Endothelial cell of umbilical vein (primary cell): ENCODE measurements around the gene ANK2. TPM values are rescaled to one million over a fixed set of nuclear protein-coding genes. Genes with fewer than 3 reads are reported as not detected.

ENCODE experiments used
- BruUV-seq: library from RNA; stranded (reverse); fragments of 400-500 nt; replicated peaks from 2 replicates; lab custom pipeline; 2021; lab: Mats Ljungman, UMichigan
- CTCF ChIA-PET: fragments of 300-600, 350-600 bp; sonication (Branson Sonifier 250); formaldehyde crosslinking; loops from one replicate; lab custom pipeline; 2021; ENCODE audit warnings: antibody characterized with exemption, inconsistent platforms; lab: Charles Lee
- POLR2A ChIA-PET: fragments of 300-600, 350-600 bp; sonication (Branson Sonifier 250); formaldehyde crosslinking; loops from one replicate; lab custom pipeline; 2021; ENCODE audit warnings: antibody characterized with exemption, inconsistent platforms; lab: Charles Lee
- DNase-seq: peaks from one replicate; pipeline ENCODE4 v3.0.0-alpha.2; 2011; ENCODE audit warnings: low read depth, low spot score
- FAIRE-seq: peaks from 2 replicates; lab custom pipeline; 2011; peaks lifted over from hg19 to GRCh38; lab: Jason Lieb, UNC
- H2AFZ ChIP-seq: 2 replicates; pipeline ENCODE4 v1.6.0; 2012; ENCODE audit warnings: low read depth, low read length, control low read depth, inconsistent platforms
- H3K27ac ChIP-seq: 2 replicates; pipeline ENCODE4 v1.5.1; 2011; ENCODE audit warnings: low read depth, mild to moderate bottlenecking, control low read depth, low read length, moderate library complexity; ENCODE audit not compliant: insufficient read depth
- H3K27me3 ChIP-seq, 2 experiments: 2 replicates each; pipeline versions ENCODE4 v1.6.0 to v1.6.1; 2011; ENCODE audit warnings: low read length in 2 of 2, mixed read lengths in 1 of 2; ENCODE audit not compliant: control insufficient read depth in 2 of 2, insufficient read depth in 2 of 2
- H3K36me3 ChIP-seq, 2 experiments: 2 replicates in 1 of 2; 3 replicates in 1 of 2; pipeline ENCODE4 v1.5.1; 2011; ENCODE audit warnings: low read length in 2 of 2, mild to moderate bottlenecking in 1 of 2, moderate library complexity in 1 of 2; ENCODE audit not compliant: control insufficient read depth in 2 of 2, insufficient read depth in 2 of 2; ENCODE audit errors: extremely low read depth in 1 of 2
- H3K4me1 ChIP-seq: 3 replicates; pipeline ENCODE4 v1.5.1; 2011; ENCODE audit warnings: mild to moderate bottlenecking, low read length; ENCODE audit not compliant: control insufficient read depth, insufficient read depth; ENCODE audit errors: extremely low read depth
- H3K4me2 ChIP-seq: 2 replicates; pipeline ENCODE4 v1.6.1; 2011; ENCODE audit warnings: low read length, control low read depth, mixed read lengths; ENCODE audit not compliant: insufficient read depth
- H3K4me3 ChIP-seq, 3 experiments: fragments of 200-600 bp in 1 of 3; sonication (generic), shearing (Covaris generic) in 1 of 3; replicated peaks in 1 of 3; 2 replicates each; pipeline ENCODE4 v1.5.1; 2011 to 2016; ENCODE audit warnings: control low read depth in 3 of 3, low read length in 3 of 3, mild to moderate bottlenecking in 2 of 3, inconsistent platforms in 1 of 3, low read depth in 1 of 3, moderate library complexity in 1 of 3; ENCODE audit not compliant: insufficient read depth in 1 of 3
- H3K79me2 ChIP-seq: 2 replicates; pipeline ENCODE4 v1.6.0; 2012; ENCODE audit warnings: low read length, inconsistent platforms; ENCODE audit not compliant: control insufficient read depth, insufficient read depth
- H3K9ac ChIP-seq: replicated peaks from 2 replicates; pipeline ENCODE3; 2011; ENCODE audit warnings: low read length, control low read depth; ENCODE audit not compliant: insufficient read depth; ENCODE audit errors: extremely low read depth
- H3K9me1 ChIP-seq: replicated peaks from 3 replicates; pipeline ENCODE4 v1.6.0; 2011; ENCODE audit warnings: mild to moderate bottlenecking, low read length; ENCODE audit not compliant: control insufficient read depth, insufficient read depth; ENCODE audit errors: extremely low read depth
- H3K9me3 ChIP-seq: replicated peaks from 2 replicates; pipeline ENCODE4 v1.5.1; 2012; ENCODE audit warnings: low read length, inconsistent platforms; ENCODE audit not compliant: control insufficient read depth, insufficient read depth
- H4K20me1 ChIP-seq: replicated peaks from 2 replicates; pipeline ENCODE3; 2011; ENCODE audit warnings: mild to moderate bottlenecking, low read length; ENCODE audit not compliant: control insufficient read depth, insufficient read depth; ENCODE audit errors: extremely low read depth
- CTCF ChIP-seq, 2 donors: IDR thresholded peaks; 1 replicate in 1 of 2; 2 replicates in 1 of 2; pipeline ENCODE4 v1.5.1; 2011; ENCODE audit warnings: low read length in 2 of 2, mild to moderate bottlenecking in 2 of 2, moderate library complexity in 2 of 2, control low read depth in 1 of 2, inconsistent platforms in 1 of 2, low read depth in 1 of 2; ENCODE audit not compliant: insufficient read depth in 1 of 2; ENCODE audit errors: extremely low read depth in 1 of 2
- EZH2 ChIP-seq: IDR thresholded peaks from 2 replicates; pipeline ENCODE4 v1.6.1; 2012; ENCODE audit warnings: borderline replicate concordance, low read depth, mild to moderate bottlenecking, moderate library complexity, low read length, inconsistent platforms; ENCODE audit not compliant: severe bottlenecking
- FOS ChIP-seq: IDR thresholded peaks from 2 replicates; pipeline ENCODE4 v1.6.1; 2011; ENCODE audit warnings: mild to moderate bottlenecking, low read length, moderate library complexity, borderline replicate concordance; ENCODE audit not compliant: insufficient read depth
- GATA2 ChIP-seq: IDR thresholded peaks from 2 replicates; pipeline ENCODE4 v1.7.0; 2011; ENCODE audit warnings: low read depth, mild to moderate bottlenecking, moderate library complexity, mixed read lengths, low read length; ENCODE audit not compliant: insufficient read length, insufficient read depth
- JUN ChIP-seq: IDR thresholded peaks from 2 replicates; pipeline ENCODE4 v1.6.1; 2011; ENCODE audit warnings: borderline replicate concordance, low read depth; ENCODE audit not compliant: insufficient read length, insufficient read depth
- MYC ChIP-seq: IDR thresholded peaks from one replicate; pipeline ENCODE4 v1.6.1; 2011; ENCODE audit warnings: mild to moderate bottlenecking, low read depth, low read length
- POLR2A ChIP-seq: IDR thresholded peaks from 2 replicates; pipeline ENCODE4 v1.6.1; 2012; ENCODE audit warnings: low read depth, mild to moderate bottlenecking, control low read depth, low read length
- POLR2AphosphoS5 ChIP-seq: IDR thresholded peaks from 2 replicates; pipeline ENCODE4 v1.6.1; 2012; ENCODE audit warnings: low read depth, mild to moderate bottlenecking, control low read depth, low read length, moderate library complexity; ENCODE audit not compliant: insufficient read depth
- dilution Hi-C: fragments of 300-500 bp; cut with MboI; formaldehyde crosslinking; loops from one replicate; pipeline ENCODE4 v1.15.0; 2019; ENCODE audit warnings: low sequenced_read_pairs; ENCODE audit not compliant: extremely low pct_ligation_motif_present
- intact Hi-C: fragments of 100-400 bp; cut with micrococcal nuclease; formaldehyde crosslinking; loops from one replicate; pipeline ENCODE4 v1.10.0; 2022
- polyA plus RNA-seq, 4 experiments: library from polyadenylated mRNA; depleted of rRNA in 3 of 4; stranded (reverse) in 3 of 4; unstranded in 1 of 4; fragments of >200 nt; gene quantifications; 2 replicates each; pipeline versions ENCODE4 v1.2.1 to v1.2.3, GENCODE V29; 2011 to 2012; ENCODE audit warnings: missing spikeins in 1 of 4
- total RNA-seq: library from RNA; stranded (reverse); gene quantifications from 2 replicates; pipeline ENCODE4 v1.2.3, GENCODE V29; 2021
- TF ChIP-seq, protein P1 (sequence below): IDR thresholded peaks from 2 replicates; pipeline ENCODE4 v1.6.1; 2011; ENCODE audit not compliant: insufficient read depth, insufficient read length

The ANK2 gene
- total and polyA plus RNA-seq, 2 donors (not counting 3 experiments of a cell fraction or from before 2014, with no cell fraction given) = not detected

- H3K36me3 ChIP-seq = no peaks in the 10 kb centered on the region
- DNase-seq = no peak
- dilution Hi-C loops = no loop called here
- intact Hi-C loops = no loop called here
- H4K20me1 ChIP-seq = no peaks in the 10 kb centered on the region
- H3K9me1 ChIP-seq = no peaks in the 10 kb centered on the region
- H3K79me2 ChIP-seq = no peaks in the 10 kb centered on the region
- FAIRE-seq = no peak
- no TSS peak for BruUV-seq
- no peak overlapping the region for H3K4me2 ChIP-seq
- no peak overlapping the region for H3K9ac ChIP-seq
- ChIA-PET CTCF (interaction anchor here (1.5 to 1.9 kb wide), 2 partner anchors 9 to 10 kb away, joined by 4 to 14 read pairs; no protein-coding TSS in a partner anchor), POLR2A (no interaction called here)
- no peak overlapping the region for H2AFZ ChIP-seq
- no peak for TF ChIP-seq POLR2A
- TF ChIP-seq GATA2 = no peak
- no peak for TF ChIP-seq CTCF (IDR thresholded peaks at IDR 0.05; ENCODE audit: extremely low read depth in 1 of 2, insufficient read depth in 1 of 2, low read depth in 1 of 2, low read length in 2 of 2)
- TF ChIP-seq, protein P1, sequence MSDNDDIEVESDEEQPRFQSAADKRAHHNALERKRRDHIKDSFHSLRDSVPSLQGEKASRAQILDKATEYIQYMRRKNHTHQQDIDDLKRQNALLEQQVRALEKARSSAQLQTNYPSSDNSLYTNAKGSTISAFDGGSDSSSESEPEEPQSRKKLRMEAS = no peak
- no peak for TF ChIP-seq POLR2AphosphoS5
- TF ChIP-seq MYC = no peak
- no peak for TF ChIP-seq EZH2
- TF ChIP-seq FOS = no peak
- TF ChIP-seq JUN = no peak
- no peak overlapping the region for H3K4me3 ChIP-seq
- H3K4me1 ChIP-seq = no peaks in the 10 kb centered on the region
- H3K27ac ChIP-seq = no peak overlapping the region
- H3K9me3 ChIP-seq = no peaks in the 10 kb centered on the region
- no peaks in the 10 kb centered on the region for H3K27me3 ChIP-seq
These were observed 354.7 kb downstream of the ANK2 start for GRCh38 chr4:113404167-113404571.
